Right atrium auricular region (tissue), 2 donors: Measurements from ENCODE around the gene NGFR. TPM values are rescaled to one million over a fixed set of nuclear protein-coding genes. Genes with fewer than 3 reads are reported as not detected.

Source experiments
- DNase-seq: peaks from one replicate; pipeline ENCODE4 v3.0.0-alpha.2; 2019; ENCODE audit warnings: low spot score
- H3K27ac ChIP-seq, 2 donors: fragments of 200-600 bp; sonication (generic); 1 replicate in 1 of 2; 2 replicates in 1 of 2; pipeline ENCODE4 v1.5.1; 2016 to 2019
- H3K27me3 ChIP-seq, 2 donors: fragments of 200-600 bp; sonication (generic); one replicate each; pipeline versions ENCODE4 v1.5.1 to v1.6.0; 2017 to 2019
- H3K36me3 ChIP-seq: fragments of 200-600 bp; sonication (generic); one replicate; pipeline ENCODE4 v1.5.1; 2016
- H3K4me1 ChIP-seq, 2 donors: fragments of 200-600 bp; sonication (generic); one replicate each; pipeline versions ENCODE4 v1.5.1 to v1.6.0; 2017 to 2019
- H3K4me3 ChIP-seq, 2 donors: fragments of 200-600 bp; sonication (generic); 1 replicate in 1 of 2; 2 replicates in 1 of 2; pipeline ENCODE4 v1.5.1; 2017 to 2019; ENCODE audit warnings: mild to moderate bottlenecking in 1 of 2, moderate library complexity in 1 of 2
- H3K9me3 ChIP-seq, 2 donors: fragments of 200-600 bp; sonication (generic); one replicate each; pipeline ENCODE4 v1.5.1; 2019
- CTCF ChIP-seq, 2 donors: fragments of 200-600 bp; sonication (generic); IDR thresholded peaks; one replicate each; pipeline ENCODE4 v1.5.1; 2019; ENCODE audit warnings: antibody characterized with exemption in 2 of 2
- total RNA-seq, 2 donors: library from RNA; depleted of rRNA; stranded (reverse); fragments of >200 nt; gene quantifications; one replicate each; pipeline ENCODE4 v1.1.0, GENCODE V29; 2016

The NGFR gene
- total RNA-seq, 2 donors from 2014 or later: 13.9 to 16.7 TPM

GRCh38 chr17:49508061-49508865, 13.2 kb downstream of the NGFR start:
- no peak for DNase-seq
- H3K9me3 ChIP-seq: no peaks in the 10 kb centered on the region
- H3K27me3 ChIP-seq: no peaks in the 10 kb centered on the region
- no peak overlapping the region for H3K4me3 ChIP-seq
- H3K36me3 ChIP-seq: no peaks in the 10 kb centered on the region
- no peak for TF ChIP-seq CTCF (IDR thresholded peaks at IDR 0.05)
- H3K4me1 ChIP-seq: peaks cover 0 to 16% of the 10 kb centered on the region in 2 donors
- no peak overlapping the region for H3K27ac ChIP-seq

GRCh38 chr17:49508866-49509587, 13.9 kb downstream of the NGFR start:
- no peak for DNase-seq
- Histone ChIP-seq H3K4me3 (no peak overlapping the region), H3K9me3 (no peaks in the 10 kb centered on the region), H3K4me1 (peaks cover 0 to 23% of the 10 kb centered on the region in 2 donors), H3K27me3 (no peaks in the 10 kb centered on the region), H3K27ac (no peak overlapping the region), H3K36me3 (no peaks in the 10 kb centered on the region)
- TF ChIP-seq CTCF (IDR thresholded peaks at IDR 0.05): no peak

- DNase-seq: no peak
- H3K36me3 ChIP-seq: no peaks in the 10 kb centered on the region
- H3K4me1 ChIP-seq: peaks cover 0 to 26% of the 10 kb centered on the region in 2 donors
- no peak overlapping the region for H3K4me3 ChIP-seq
- H3K9me3 ChIP-seq: no peaks in the 10 kb centered on the region
- no peaks in the 10 kb centered on the region for H3K27me3 ChIP-seq
- H3K27ac ChIP-seq: no peak overlapping the region
- TF ChIP-seq CTCF (IDR thresholded peaks at IDR 0.05): no peak
Measured at GRCh38 chr17:49509588-49509917, 14.5 kb downstream of the NGFR start.

GRCh38 chr17:49510059-49510719, 15.1 kb downstream of the NGFR start:
- TF ChIP-seq CTCF (IDR thresholded peaks at IDR 0.05): no peak
- H3K27ac ChIP-seq: no peak overlapping the region
- H3K4me3 ChIP-seq: no peak overlapping the region
- peaks cover 0 to 33% of the 10 kb centered on the region in 2 donors for H3K4me1 ChIP-seq
- H3K36me3 ChIP-seq: no peaks in the 10 kb centered on the region
- no peaks in the 10 kb centered on the region for H3K27me3 ChIP-seq
- no peak for DNase-seq
- H3K9me3 ChIP-seq: no peaks in the 10 kb centered on the region

- TF ChIP-seq CTCF (IDR thresholded peaks at IDR 0.05): no peak
- Histone ChIP-seq H3K27ac (no peak overlapping the region), H3K36me3 (no peaks in the 10 kb centered on the region), H3K4me1 (peaks cover 0 to 35% of the 10 kb centered on the region in 2 donors), H3K4me3 (no peak overlapping the region), H3K9me3 (no peaks in the 10 kb centered on the region), H3K27me3 (no peaks in the 10 kb centered on the region)
- no peak for DNase-seq
Measured at GRCh38 chr17:49510720-49511110, 15.6 kb downstream of the NGFR start.
